ENCODE results near the gene FAM53A. TPM values are rescaled to one million over a fixed set of nuclear protein-coding genes. Genes with fewer than 3 reads are reported as not detected.
A peak's percentile ranks its signal among the peaks of the same experiment; 100 is the strongest.

Gene FAM53A
- total RNA-seq, 3 donors from 2014 or later (not counting 1 experiment from before 2014, with no cell fraction given): 1.9 to 2.9 (median 2.3) TPM

GRCh38 chr4:1630266-1630665 is 53.8 kb downstream of the FAM53A start:
- Mint-ChIP-seq H3K27ac (no peak overlapping the region), H3K4me1 (no peaks in the 10 kb centered on the region), H3K9me3 (no peaks in the 10 kb centered on the region), H3K27me3 (ENCODE audit: low read depth in 2 of 2) (no peaks in the 10 kb centered on the region), H3K36me3 (no peaks in the 10 kb centered on the region), H3K4me3 (no peak overlapping the region)
- H3K36me3 ChIP-seq (ENCODE audit: control insufficient read depth, insufficient read depth, low read length): no peaks in the 10 kb centered on the region
- H3K4me3 ChIP-seq (ENCODE audit: low read length): no peak overlapping the region
- DNase-seq (no peak), ATAC-seq (no peak)
- no peaks in the 10 kb centered on the region for H3K9me3 ChIP-seq (ENCODE audit: control insufficient read depth, insufficient read depth, low read length)
- H3K27ac ChIP-seq (ENCODE audit: low read length): no peak overlapping the region
- no peaks in the 10 kb centered on the region for H3K27me3 ChIP-seq (ENCODE audit: control insufficient read depth, insufficient read depth, low read length)
- peaks cover 5% of the 10 kb centered on the region for H3K4me1 ChIP-seq (ENCODE audit: control insufficient read depth, insufficient read depth, low read length)
- no peak for TF ChIP-seq CTCF (IDR thresholded peaks at IDR 0.05)
- WGBS (ENCODE audit: insufficient coverage): 96% methylated on average over 19 of the region's 19 CpGs
- intact Hi-C loops (cut with micrococcal nuclease): no loop called here

- peaks cover 5% of the 10 kb centered on the region for H3K4me1 ChIP-seq (ENCODE audit: control insufficient read depth, insufficient read depth, low read length)
- Mint-ChIP-seq H3K4me1 (no peaks in the 10 kb centered on the region), H3K9me3 (no peaks in the 10 kb centered on the region), H3K36me3 (no peaks in the 10 kb centered on the region), H3K27ac (no peak overlapping the region), H3K27me3 (ENCODE audit: low read depth in 2 of 2) (no peaks in the 10 kb centered on the region), H3K4me3 (no peak overlapping the region)
- H3K27me3 ChIP-seq (ENCODE audit: control insufficient read depth, insufficient read depth, low read length): no peaks in the 10 kb centered on the region
- H3K9me3 ChIP-seq (ENCODE audit: control insufficient read depth, insufficient read depth, low read length): no peaks in the 10 kb centered on the region
- intact Hi-C loops (cut with micrococcal nuclease): loop anchor here (1.0 kb wide), 1 partner anchor 273 kb away; no protein-coding TSS in a partner anchor
- ATAC-seq (no peak), DNase-seq (no peak)
- no peak overlapping the region for H3K4me3 ChIP-seq (ENCODE audit: low read length)
- no peaks in the 10 kb centered on the region for H3K36me3 ChIP-seq (ENCODE audit: control insufficient read depth, insufficient read depth, low read length)
- TF ChIP-seq CTCF (IDR thresholded peaks at IDR 0.05): no peak
- WGBS (ENCODE audit: insufficient coverage): 82% methylated on average over 8 of the region's 10 CpGs
- H3K27ac ChIP-seq (ENCODE audit: low read length): no peak overlapping the region
These were observed 54.4 kb downstream of the FAM53A start for GRCh38 chr4:1629699-1630083.

- H3K4me1 Mint-ChIP-seq: no peaks in the 10 kb centered on the region
- Histone ChIP-seq H3K4me3 (ENCODE audit: low read length) (no peak overlapping the region), H3K36me3 (ENCODE audit: control insufficient read depth, insufficient read depth, low read length) (no peaks in the 10 kb centered on the region), H3K9me3 (ENCODE audit: control insufficient read depth, insufficient read depth, low read length) (no peaks in the 10 kb centered on the region), H3K4me1 (ENCODE audit: control insufficient read depth, insufficient read depth, low read length) (peaks cover 5% of the 10 kb centered on the region), H3K27me3 (ENCODE audit: control insufficient read depth, insufficient read depth, low read length) (no peaks in the 10 kb centered on the region), H3K27ac (ENCODE audit: low read length) (no peak overlapping the region)
- intact Hi-C loops (cut with micrococcal nuclease): loop anchor here (1.0 kb wide), 1 partner anchor 273 kb away; no protein-coding TSS in a partner anchor
- 44% methylated on average over 25 of the region's 25 CpGs for WGBS (ENCODE audit: insufficient coverage)
- TF ChIP-seq CTCF (IDR thresholded peaks at IDR 0.05): peak; percentile 97
- ATAC-seq: peak; percentile 77 to 93 (median 93)
- H3K9me3 Mint-ChIP-seq: no peaks in the 10 kb centered on the region
- peak; percentile 70 to 76 for DNase-seq
- H3K27ac Mint-ChIP-seq: no peak overlapping the region
- no peaks in the 10 kb centered on the region for H3K36me3 Mint-ChIP-seq
- H3K4me3 Mint-ChIP-seq: no peak overlapping the region
- H3K27me3 Mint-ChIP-seq (ENCODE audit: low read depth in 2 of 2): no peaks in the 10 kb centered on the region
These were observed 55.0 kb downstream of the FAM53A start for GRCh38 chr4:1628892-1629698.

All from natural killer cell (primary cell).